ENCODE data around the gene BLMH. TPM values are rescaled to one million over a fixed set of nuclear protein-coding genes. Genes with fewer than 3 reads are reported as not detected.
A peak's percentile ranks its signal among the peaks of the same experiment; 100 is the strongest.

Gene BLMH
- total RNA-seq, 2 donors from 2014 or later, result 21.7 to 25.9 TPM

GRCh38 chr17:30308406-30308805, 16.7 kb upstream of the BLMH start:
- 46% methylated on average over 2 of the region's 2 CpGs for WGBS
- H3K27ac ChIP-seq, result no peak overlapping the region

GRCh38 chr17:30304778-30305177, 13.0 kb upstream of the BLMH start:
- H3K9me3 ChIP-seq, result no peaks in the 10 kb centered on the region
- H3K4me3 ChIP-seq, result no peak overlapping the region
- 83% methylated on average over 3 of the region's 3 CpGs for WGBS

More at GRCh38 chr17:30308406-30308805, 16.7 kb upstream of the BLMH start:
- Histone ChIP-seq H3K4me1 (replicated peaks) (no peaks in the 10 kb centered on the region), H3K9me3 (no peaks in the 10 kb centered on the region), H3K36me3 (no peaks in the 10 kb centered on the region), H3K4me3 (no peak overlapping the region), H3K27me3 (replicated peaks; ENCODE audit: insufficient read depth) (no peaks in the 10 kb centered on the region)
- no peak for TF ChIP-seq POLR2A (IDR thresholded peaks at IDR 0.05)
- no peak for TF ChIP-seq POLR2AphosphoS5 (IDR thresholded peaks at IDR 0.05)
- TF ChIP-seq, protein P1, sequence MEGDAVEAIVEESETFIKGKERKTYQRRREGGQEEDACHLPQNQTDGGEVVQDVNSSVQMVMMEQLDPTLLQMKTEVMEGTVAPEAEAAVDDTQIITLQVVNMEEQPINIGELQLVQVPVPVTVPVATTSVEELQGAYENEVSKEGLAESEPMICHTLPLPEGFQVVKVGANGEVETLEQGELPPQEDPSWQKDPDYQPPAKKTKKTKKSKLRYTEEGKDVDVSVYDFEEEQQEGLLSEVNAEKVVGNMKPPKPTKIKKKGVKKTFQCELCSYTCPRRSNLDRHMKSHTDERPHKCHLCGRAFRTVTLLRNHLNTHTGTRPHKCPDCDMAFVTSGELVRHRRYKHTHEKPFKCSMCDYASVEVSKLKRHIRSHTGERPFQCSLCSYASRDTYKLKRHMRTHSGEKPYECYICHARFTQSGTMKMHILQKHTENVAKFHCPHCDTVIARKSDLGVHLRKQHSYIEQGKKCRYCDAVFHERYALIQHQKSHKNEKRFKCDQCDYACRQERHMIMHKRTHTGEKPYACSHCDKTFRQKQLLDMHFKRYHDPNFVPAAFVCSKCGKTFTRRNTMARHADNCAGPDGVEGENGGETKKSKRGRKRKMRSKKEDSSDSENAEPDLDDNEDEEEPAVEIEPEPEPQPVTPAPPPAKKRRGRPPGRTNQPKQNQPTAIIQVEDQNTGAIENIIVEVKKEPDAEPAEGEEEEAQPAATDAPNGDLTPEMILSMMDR (IDR thresholded peaks at IDR 0.05), result no peak
- intact Hi-C loops (cut with DNase I), result no loop called here
- DNase-seq (ENCODE audit: low spot score), result no peak

GRCh38 chr17:30302241-30302640, 10.5 kb upstream of the BLMH start:
- Histone ChIP-seq H3K4me3 (no peak overlapping the region), H3K27ac (no peak overlapping the region), H3K27me3 (replicated peaks; ENCODE audit: insufficient read depth) (no peaks in the 10 kb centered on the region), H3K9me3 (no peaks in the 10 kb centered on the region), H3K36me3 (no peaks in the 10 kb centered on the region), H3K4me1 (replicated peaks) (no peaks in the 10 kb centered on the region)
- intact Hi-C loops (cut with DNase I), result no loop called here
- 71% methylated on average over 3 of the region's 3 CpGs for WGBS
- TF ChIP-seq, protein P1 (IDR thresholded peaks at IDR 0.05), result no peak
- no peak for TF ChIP-seq POLR2A (IDR thresholded peaks at IDR 0.05)
- no peak for TF ChIP-seq POLR2AphosphoS5 (IDR thresholded peaks at IDR 0.05)
- no peak for DNase-seq (ENCODE audit: low spot score)

More at GRCh38 chr17:30304778-30305177, 13.0 kb upstream of the BLMH start:
- Histone ChIP-seq H3K36me3 (no peaks in the 10 kb centered on the region), H3K27me3 (replicated peaks; ENCODE audit: insufficient read depth) (no peaks in the 10 kb centered on the region), H3K27ac (no peak overlapping the region), H3K4me1 (replicated peaks) (no peaks in the 10 kb centered on the region)
- DNase-seq (ENCODE audit: low spot score), result no peak
- intact Hi-C loops (cut with DNase I), result no loop called here
- TF ChIP-seq POLR2AphosphoS5 (IDR thresholded peaks at IDR 0.05) (no peak), POLR2A (IDR thresholded peaks at IDR 0.05) (no peak)
- TF ChIP-seq, protein P1 (IDR thresholded peaks at IDR 0.05), result no peak

DNA sequence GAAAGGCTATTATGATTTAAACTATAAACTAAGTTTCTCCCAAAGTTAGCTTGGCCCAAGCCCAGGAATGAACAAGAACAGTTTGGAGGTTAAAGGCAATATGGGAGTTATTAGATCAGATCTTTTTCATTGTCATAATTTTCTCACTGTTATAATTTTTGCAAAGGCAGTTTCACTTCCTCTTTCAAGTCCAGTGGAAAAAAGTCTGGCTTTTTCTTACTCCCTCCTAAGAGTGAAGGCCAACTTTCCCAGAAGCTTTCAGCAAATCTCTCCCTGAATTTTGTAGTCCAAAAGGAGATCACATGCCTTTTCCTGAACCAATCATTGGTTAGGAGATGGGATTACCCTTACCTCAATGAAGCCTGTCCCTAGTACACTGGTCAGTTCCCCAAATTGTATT, 9.1 kb upstream of the BLMH start:
- H3K27ac ChIP-seq, result no peak overlapping the region
- TF ChIP-seq, protein P1 (IDR thresholded peaks at IDR 0.05), result no peak
- TF ChIP-seq POLR2A (IDR thresholded peaks at IDR 0.05) (no peak), POLR2AphosphoS5 (IDR thresholded peaks at IDR 0.05) (no peak)
- H3K4me3 ChIP-seq, result no peak overlapping the region
- DNase-seq (ENCODE audit: low spot score), result no peak
- no peaks in the 10 kb centered on the region for H3K36me3 ChIP-seq
- no peaks in the 10 kb centered on the region for H3K27me3 ChIP-seq (replicated peaks; ENCODE audit: insufficient read depth)
- H3K4me1 ChIP-seq (replicated peaks), result no peaks in the 10 kb centered on the region
- intact Hi-C loops (cut with DNase I), result no loop called here
- H3K9me3 ChIP-seq, result no peaks in the 10 kb centered on the region

- Histone ChIP-seq H3K27ac (no peak overlapping the region), H3K36me3 (no peaks in the 10 kb centered on the region), H3K27me3 (replicated peaks; ENCODE audit: insufficient read depth) (no peaks in the 10 kb centered on the region), H3K9me3 (no peaks in the 10 kb centered on the region), H3K4me3 (no peak overlapping the region), H3K4me1 (replicated peaks) (no peaks in the 10 kb centered on the region)
- TF ChIP-seq POLR2A (IDR thresholded peaks at IDR 0.05) (no peak), POLR2AphosphoS5 (IDR thresholded peaks at IDR 0.05) (no peak)
- TF ChIP-seq, protein P1 (IDR thresholded peaks at IDR 0.05), result peak in 1 of 4 experiments; percentile 10
- WGBS, result 27% methylated on average over 1 of the region's 1 CpG
- intact Hi-C loops (cut with DNase I), result no loop called here
- no peak for DNase-seq (ENCODE audit: low spot score)
These were observed 7.3 kb upstream of the BLMH start for GRCh38 chr17:30299000-30299399.
